ENCODE data around the gene COL4A2.
"Not testable (repeated sequence)": the region's sequence is repeated elsewhere in the genome, so short reads cannot be mapped to it uniquely, and the experiment has no call there.

COL4A2 gene

DNA sequence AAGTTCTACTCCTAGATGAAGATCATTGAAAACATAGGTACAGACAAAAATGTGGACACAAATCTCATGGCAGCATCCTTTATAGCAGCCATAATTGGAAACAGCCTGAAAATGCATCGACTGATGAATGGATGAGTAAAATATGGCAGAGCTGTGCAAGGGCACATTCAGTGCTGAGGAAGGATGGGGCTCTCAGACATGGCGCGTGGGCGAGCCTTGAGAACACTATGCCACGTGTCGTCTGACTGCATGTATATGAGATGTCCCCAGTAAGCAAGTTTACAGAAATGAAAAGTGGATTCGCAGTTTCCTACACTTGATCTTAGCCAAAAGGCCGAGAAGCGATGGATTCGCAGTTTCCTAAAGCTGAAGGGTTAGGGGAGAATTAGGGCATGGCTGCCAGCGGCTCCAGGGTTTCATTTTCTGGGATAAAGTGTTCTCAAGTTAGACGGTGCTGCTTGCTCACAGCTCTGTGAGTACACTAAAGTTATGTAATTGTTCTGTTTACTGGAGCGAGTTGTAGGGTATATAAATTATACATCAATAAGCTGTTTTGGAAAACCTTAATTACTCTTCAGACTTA, 176.4 kb downstream of the COL4A2 start:
- DNase-seq, result no peak

DNA sequence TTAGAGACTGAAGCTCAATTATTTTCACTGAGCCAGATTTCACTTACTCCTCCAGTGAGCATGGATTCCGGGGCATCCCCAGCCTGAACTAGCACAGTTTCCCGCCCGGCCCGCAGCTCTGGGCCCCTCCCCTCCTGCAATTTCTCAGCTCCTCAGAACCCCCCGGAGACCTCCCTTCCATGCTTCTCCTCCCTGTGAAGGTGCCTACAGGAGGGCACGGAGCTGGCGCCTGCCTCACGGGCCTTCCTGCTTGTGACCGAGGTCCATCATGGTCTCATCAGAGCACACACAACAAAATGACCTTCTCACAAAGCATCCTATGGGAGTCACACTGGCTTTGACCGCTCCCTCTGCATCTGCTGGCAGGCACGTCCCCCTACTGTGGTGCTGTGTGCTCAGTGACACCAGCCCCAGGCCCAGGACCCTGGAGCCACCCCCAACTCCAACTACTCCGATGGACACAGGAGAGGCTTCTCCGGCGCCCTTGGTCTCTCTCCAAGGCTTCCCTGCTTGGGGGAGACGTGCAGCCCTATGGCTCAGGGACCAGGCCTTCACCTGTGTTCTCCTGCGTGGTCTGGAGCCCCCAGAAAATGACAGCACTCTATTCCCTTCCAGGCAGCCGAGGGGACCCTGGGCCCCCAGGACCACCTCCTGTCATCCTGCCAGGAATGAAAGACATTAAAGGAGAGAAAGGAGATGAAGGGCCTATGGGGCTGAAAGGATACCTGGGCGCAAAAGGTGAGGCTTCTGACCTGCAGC, 177.4 kb downstream of the COL4A2 start:
- no peak for DNase-seq

DNA sequence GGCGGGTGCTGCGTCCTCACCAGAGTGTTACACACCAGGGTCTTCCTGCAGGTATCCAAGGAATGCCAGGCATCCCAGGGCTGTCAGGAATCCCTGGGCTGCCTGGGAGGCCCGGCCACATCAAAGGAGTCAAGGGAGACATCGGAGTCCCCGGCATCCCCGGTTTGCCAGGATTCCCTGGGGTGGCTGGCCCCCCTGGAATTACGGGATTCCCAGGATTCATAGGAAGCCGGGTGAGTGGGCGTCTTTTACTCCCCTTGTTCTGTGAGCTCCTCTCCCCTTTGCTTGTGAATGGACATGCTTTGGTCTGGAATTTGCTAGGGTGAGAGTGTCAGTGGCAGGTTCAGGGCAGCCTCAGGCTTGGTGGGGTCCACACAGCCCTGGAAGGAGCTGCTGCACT, 178.5 kb downstream of the COL4A2 start:
- no peak for DNase-seq

DNA sequence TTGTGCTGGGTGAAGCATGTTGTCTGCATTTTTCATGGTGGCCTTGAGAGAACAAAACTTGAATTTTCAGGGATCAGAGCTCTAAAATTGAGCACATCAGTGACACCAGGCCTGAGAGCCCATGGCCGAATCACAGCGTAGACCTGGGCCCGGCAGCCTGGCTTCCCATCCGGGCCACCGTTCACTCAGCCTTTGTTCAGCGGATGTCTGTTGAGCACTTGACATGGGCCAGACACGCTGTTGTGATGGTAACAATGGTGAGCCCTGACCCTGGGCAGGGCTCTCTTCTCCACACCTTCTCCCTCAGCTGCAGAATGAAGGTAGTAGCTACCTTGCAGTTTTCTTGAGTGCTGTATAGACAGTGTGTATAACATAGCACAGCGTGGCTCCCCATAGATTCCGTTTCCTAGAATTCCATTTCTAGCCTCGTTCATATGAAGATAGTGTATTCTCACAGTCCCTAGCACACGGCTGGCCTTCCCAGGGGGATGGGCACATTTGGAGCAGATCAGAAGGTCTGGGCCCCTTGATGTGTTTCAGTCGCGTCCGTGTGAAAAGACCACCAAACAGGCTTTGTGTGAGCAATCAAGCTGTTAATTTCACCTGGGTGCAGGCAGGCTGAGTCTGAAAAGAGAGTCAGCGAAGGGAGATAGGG, 179.1 kb downstream of the COL4A2 start:
- no peak for DNase-seq

DNA sequence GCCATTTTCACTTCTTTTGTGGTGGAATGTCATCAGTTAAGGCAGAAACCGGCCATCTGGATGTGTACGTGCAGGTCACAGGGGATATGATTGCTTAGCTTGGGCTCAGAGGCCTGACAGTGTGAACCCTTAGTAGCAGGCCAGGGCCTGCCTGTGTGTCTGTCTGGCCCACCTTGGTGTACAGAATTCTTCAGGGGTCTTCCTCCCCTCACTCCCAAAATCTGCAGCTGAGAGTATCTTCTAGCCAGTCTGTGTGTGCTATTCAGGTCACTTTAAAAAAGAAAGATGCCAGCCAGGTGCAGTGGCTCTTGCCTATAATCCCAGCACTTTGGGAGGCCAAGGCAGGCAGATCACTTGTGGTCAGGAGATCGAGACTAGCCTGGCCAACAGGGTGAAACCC, 179.8 kb downstream of the COL4A2 start:
- not testable (repeated sequence) for DNase-seq

- no peak for DNase-seq
Observed at GRCh38 chr13:110490009-110490770, 183.1 kb downstream of the COL4A2 start.

DNA sequence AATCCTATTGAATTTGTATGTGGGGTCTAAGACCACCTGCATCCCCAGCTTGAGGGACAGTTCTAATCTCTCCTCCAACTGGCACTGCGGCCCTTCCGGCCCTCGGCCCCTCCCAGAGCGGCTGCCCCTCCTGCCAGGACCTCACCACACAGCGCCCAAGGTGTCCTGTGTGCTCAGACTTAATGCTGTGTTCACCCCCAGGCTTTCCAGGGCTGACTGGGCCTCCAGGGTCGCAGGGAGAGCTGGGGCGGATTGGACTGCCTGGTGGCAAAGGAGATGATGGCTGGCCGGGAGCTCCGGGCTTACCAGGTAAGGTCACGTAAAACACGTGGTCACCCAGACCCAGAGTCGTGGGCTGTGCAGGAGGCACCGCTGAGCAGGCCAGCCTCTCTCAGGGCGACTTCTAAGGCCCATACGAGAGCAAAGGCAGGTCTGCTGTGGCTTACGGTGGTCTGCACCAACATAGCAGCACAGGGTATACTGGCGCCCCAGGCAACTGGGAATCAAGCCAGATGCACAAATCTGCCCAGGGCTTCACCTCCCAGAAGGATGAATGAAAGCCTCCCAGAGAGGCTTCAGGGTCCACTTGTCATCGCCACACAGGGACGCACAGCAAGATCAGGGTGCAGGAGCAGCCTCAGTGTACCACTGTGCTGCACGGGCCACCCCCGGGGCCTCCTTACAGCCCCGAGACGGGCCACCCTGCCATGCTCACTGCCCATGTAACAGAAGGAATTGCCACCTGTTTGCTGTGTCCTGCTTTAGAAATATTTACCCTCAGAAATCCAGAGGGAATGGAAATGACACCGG, 185.0 kb downstream of the COL4A2 start:
- DNase-seq, result no peak

GRCh38 chr13:110492679-110493593, 185.9 kb downstream of the COL4A2 start:
- DNase-seq, result no peak

GRCh38 chr13:110493613-110494012, 186.5 kb downstream of the COL4A2 start:
- no peak for DNase-seq

DNA sequence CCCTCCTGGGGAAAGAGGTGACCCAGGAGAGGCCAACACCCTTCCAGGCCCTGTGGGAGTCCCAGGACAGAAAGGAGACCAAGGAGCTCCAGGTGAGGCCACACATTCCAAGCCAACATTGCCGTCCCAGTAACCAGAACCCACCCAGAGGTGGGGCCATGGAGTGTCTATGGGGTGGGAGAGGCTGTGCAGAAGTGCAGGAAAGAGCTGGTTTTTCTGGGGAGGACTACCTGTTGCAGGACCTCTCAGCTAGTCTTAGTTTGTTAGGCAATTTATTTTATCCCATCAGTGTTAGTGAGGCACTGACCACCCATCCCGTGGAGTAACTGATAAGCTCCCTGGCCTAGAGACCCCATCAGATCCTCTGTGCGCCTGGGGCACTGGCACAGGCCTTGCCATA, 188.3 kb downstream of the COL4A2 start:
- no peak for DNase-seq

- no peak for DNase-seq
Observed at GRCh38 chr13:110495881-110496280, 188.8 kb downstream of the COL4A2 start.

DNA sequence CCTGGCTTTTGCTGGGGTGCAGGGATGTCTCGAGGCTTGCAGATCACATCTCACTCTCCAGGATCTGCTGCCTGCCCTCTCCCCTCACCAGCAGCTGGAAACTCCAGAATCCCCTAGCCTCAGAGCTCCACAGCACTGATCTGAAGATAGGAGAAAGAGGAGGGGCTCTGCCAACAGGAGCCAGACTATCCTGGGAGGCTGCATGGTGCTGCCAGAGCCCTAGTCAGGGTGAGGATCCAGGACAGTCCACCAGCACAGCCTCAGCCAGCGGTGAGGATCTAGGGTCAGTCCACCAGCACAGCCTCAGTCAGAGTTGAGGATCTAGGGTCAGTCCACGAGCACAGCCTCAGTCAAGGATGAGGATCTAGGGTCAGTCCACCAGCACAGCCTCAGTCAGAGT, 189.2 kb downstream of the COL4A2 start:
- DNase-seq, result no peak

DNA sequence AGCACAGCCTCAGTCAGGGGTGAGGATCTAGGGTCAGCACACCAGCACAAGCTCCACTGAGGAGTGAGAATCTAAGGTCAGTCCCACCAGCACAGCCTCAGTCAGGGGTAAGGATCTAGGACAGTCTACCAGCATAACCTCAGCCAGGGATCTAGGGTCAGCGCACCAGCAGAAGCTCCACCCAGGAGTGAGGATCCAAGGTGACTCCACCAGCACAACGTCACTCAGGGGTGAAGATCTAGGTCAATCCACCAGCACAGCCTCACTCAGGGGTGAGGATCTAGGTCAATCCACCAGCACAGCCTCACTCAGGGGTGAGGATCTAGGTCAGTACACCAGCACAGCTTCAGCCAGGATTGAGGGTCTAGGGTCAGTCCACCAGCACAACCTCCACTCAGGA, 189.9 kb downstream of the COL4A2 start:
- no peak for DNase-seq

- DNase-seq, result not testable (repeated sequence)
Observed at GRCh38 chr13:110497896-110498295, 190.8 kb downstream of the COL4A2 start.

GRCh38 chr13:110498327-110498726, 191.2 kb downstream of the COL4A2 start:
- DNase-seq, result no peak

DNA sequence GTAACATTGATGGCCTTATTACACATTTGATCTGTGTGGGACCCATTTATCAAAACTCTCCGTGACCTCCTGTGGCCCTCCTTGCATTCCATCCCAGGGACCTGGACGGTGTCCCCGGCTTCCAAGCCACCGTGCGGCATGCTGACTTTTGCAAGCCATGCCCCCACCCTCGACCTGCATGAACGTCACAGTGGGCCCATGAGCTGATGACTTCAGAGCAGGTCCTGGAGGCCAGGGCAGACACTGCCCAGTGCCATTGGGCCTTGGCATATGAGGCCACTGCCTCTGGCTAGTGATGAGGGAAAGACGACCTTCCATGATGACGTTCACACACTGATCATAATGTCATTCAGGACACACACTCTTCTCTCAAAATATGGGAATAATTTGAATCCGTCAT, 191.7 kb downstream of the COL4A2 start:
- no peak for DNase-seq

- peak; percentile 85 to 96 for DNase-seq
Observed at GRCh38 chr13:110499621-110500281, 192.7 kb downstream of the COL4A2 start.

DNA sequence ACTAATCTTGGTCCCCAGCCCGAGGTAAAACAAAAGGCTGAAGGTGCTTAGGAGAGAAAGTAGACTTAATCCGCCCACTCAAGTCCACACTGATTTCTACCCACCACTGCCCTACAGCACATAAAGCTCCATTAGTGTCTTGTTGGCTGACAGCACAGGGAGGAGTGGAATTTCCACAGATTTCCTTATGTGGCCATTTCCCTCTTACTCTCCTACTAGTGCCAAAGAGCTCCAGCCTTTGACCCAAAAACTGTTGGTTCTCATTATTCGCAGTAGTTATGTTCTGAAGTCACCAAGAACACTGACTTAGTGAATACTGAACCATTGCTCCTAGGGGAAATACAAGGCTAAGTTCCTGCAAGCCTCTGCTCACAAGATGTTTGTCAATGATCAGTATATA, 193.3 kb downstream of the COL4A2 start:
- peak in 1 of 2 experiments; percentile 49 for DNase-seq

DNA sequence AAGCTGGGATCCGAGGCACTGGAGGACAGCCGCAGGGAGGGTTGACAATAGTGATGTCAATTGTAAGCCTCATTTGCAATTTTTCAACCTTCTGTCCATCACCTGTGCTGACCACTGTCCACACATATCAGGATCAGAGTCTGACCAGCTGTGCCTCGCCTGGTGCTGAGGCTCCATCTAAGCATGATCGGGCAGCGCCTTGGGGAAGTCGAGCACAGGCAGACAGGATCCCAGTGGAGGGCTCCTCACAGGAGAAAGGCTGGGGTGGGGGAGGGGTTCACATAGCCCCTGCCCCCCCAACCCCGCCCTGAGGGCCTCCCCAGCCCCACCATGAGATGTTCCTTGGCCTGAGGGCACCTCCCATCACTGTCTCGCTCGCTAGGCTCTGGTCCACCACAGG, 194.1 kb downstream of the COL4A2 start:
- no peak for DNase-seq

- DNase-seq, result no peak
Observed at GRCh38 chr13:110503037-110503901, 196.2 kb downstream of the COL4A2 start.
